ENCODE results near the gene AK1. TPM values are rescaled to one million over a fixed set of nuclear protein-coding genes. Genes with fewer than 3 reads are reported as not detected.

The AK1 gene
- total and polyA plus RNA-seq, 2 of the 13 experiments (the other 11 are each of a cell fraction or from before 2014, with no cell fraction given) = 19.1 to 32.8 TPM

GRCh38 chr9:127854184-127854806 lies 23.2 kb downstream of the AK1 start, which contains the start of gene ENG (continued):
- no peak for TF ChIP-seq MLXIP (CRISPR knock-in tag; IDR thresholded peaks at IDR 0.05; ENCODE audit: borderline replicate concordance)
- TF ChIP-seq SNAPC4 (CRISPR knock-in tag; IDR thresholded peaks at IDR 0.05) = no peak
- TF ChIP-seq ZKSCAN5 (CRISPR knock-in tag; IDR thresholded peaks at IDR 0.05) = no peak
- TF ChIP-seq ZBTB46 (CRISPR knock-in tag; IDR thresholded peaks at IDR 0.05; ENCODE audit: borderline replicate concordance) = no peak

All from HepG2 (cell line).